ENCODE data around the gene SYNE1. TPM values are rescaled to one million over a fixed set of nuclear protein-coding genes. Genes with fewer than 3 reads are reported as not detected.

The SYNE1 gene
- total and polyA plus RNA-seq, 10 of the 15 experiments (the other 5 are each of a cell fraction or from before 2014, with no cell fraction given) = 2.3 to 28.7 (median 14.1) TPM

DNA sequence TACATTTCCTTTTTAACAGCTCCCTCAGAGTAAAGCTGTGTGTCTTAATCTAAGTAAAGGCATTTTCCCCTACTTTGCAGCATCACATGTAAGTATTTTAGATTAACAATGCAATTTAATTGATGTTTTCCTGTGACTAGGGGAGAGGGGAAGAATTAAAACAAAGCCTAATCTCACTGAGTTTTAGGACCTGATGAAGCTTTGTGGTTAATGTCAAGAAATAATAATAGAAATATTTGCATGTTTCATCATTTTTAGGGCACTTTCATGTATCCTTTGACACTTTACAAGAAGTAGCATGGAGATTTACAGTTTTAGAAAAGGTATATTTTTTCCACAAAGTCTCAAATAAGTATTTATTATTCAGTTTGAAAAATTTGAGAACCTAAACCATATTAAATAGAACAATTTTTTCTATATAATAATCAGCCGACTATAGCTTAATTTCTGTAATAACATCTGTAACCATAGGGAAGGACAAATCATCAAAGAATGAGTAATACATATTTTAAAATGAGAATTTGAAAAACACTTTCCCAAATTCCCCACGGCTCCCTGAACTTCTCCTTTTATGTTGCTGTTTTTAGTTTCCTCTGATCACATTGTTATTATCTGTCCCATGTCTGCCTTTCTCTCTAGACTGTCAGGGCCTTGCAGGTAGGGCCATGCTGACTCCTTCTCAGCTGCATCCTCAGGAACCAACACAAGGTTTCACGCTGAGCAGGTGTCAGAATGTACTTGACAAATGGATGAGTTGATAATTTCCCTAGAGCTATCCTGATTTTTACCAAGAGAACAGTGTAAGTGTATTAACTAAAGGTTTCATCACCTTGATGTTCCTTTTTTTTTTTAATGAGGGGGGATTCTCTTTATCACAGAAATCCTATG is 338.1 kb downstream of the SYNE1 start:
- TF ChIP-seq IRF4 (IDR thresholded peaks at IDR 0.05; ENCODE audit: low read depth, low read length) (no peak), BMI1 (IDR thresholded peaks at IDR 0.05; ENCODE audit: borderline replicate concordance) (no peak), RUNX3 (IDR thresholded peaks at IDR 0.05; ENCODE audit: low read length) (peak; percentile 61)
- Histone ChIP-seq H3K4me1 (ENCODE audit: control insufficient read depth, insufficient read depth, low read length) (peaks cover 6% of the 10 kb centered on the region), H2AFZ (ENCODE audit: control insufficient read depth, low read depth, low read length) (peak overlapping the region; percentile 70; the same call in 1 of the 2 replicates), H3K27ac (ENCODE audit: control insufficient read depth, insufficient read depth) (peak overlapping the region; percentile 83), H3K9me3 (replicated peaks; ENCODE audit: control insufficient read depth, insufficient read depth, low read length) (no peaks in the 10 kb centered on the region), H3K27me3 (replicated peaks in 1 of 2; ENCODE audit: control insufficient read depth in 2 of 2, insufficient read depth in 2 of 2, low read length in 1 of 2) (no peaks in the 10 kb centered on the region), H3K4me2 (ENCODE audit: control insufficient read depth, insufficient read depth) (peak overlapping the region; percentile 88), H3K79me2 (ENCODE audit: control insufficient read depth, insufficient read depth, low read length) (peaks cover 12% of the 10 kb centered on the region), H4K20me1 (ENCODE audit: control insufficient read depth, insufficient read depth) (no peaks in the 10 kb centered on the region), H3K4me3 (peak overlapping the region; percentile 62), H3K9ac (ENCODE audit: control insufficient read depth, insufficient read depth, low read length) (peak overlapping the region; percentile 44), H3K36me3 (ENCODE audit: control insufficient read depth in 2 of 2, insufficient read depth in 2 of 2, low read length in 1 of 2) (no peaks in the 10 kb centered on the region)
- ChIA-PET SMC1A (ENCODE audit: uncharacterized antibody, unreplicated experiment) (interaction anchor here (0.5 to 7.7 kb wide), 21 partner anchors 9 to 609 kb away, joined by 3 to 83 read pairs (median 4); no protein-coding TSS in a partner anchor), RAD21 (ENCODE audit: unreplicated experiment) (interaction anchor here (1.1 to 7.7 kb wide), 9 partner anchors 11 to 859 kb away, joined by 3 to 100 read pairs (median 5); no protein-coding TSS in a partner anchor), CTCF (interaction anchor here (0.6 to 4.9 kb wide), 17 partner anchors 9 to 714 kb away, joined by 3 to 48 read pairs (median 4); no protein-coding TSS in a partner anchor), POLR2A (interaction anchor here (1.0 to 2.0 kb wide), 4 partner anchors 12 to 684 kb away, joined by 3 to 5 read pairs (median 4); partner anchors contain the start of gene FBXO5)
- ATAC-seq (no peak), DNase-seq (ENCODE audit: low read depth, low spot score) (no peak), FAIRE-seq (no peak)
- intact Hi-C loops (cut with micrococcal nuclease; ENCODE audit: unreplicated experiment) = no loop called here
- BruUV-seq (replicated peaks) = no TSS peak
- WGBS (ENCODE audit: insufficient coverage, insufficient replicate concordance, low lambda C conversion rate, missing lambda C conversion rate) = 0% methylated on average over 3 of the region's 3 CpGs
- in situ Hi-C loops (cut with MboI) = no loop called here

DNA sequence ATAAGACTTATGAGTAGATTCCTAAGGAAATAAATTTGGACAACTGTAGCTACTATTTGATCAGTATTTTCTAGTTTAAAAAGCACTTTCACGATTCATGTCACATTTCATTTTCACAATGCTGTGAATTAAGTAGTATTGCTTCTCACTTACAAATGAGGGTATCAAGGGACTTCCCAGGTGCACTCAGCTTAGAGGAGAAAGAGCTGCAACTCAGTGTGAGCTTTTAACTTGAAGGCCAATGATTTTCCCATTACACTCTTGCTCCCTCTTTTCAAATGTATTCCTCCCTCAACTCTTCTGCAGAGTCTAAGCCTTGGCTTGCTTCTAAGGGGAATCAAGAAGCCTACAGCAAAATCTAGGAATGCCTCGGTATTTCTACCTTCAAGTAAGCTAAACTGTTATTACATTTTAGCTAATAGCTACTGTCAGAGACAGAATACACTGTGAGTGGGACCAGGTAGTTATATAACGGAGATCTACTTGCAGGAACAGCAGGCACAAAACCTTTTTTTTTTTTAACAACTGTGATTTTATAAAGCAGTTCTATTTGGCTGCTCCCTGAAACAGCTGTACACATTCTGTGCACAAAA is 339.0 kb downstream of the SYNE1 start:
- Histone ChIP-seq H3K27me3 (replicated peaks in 1 of 2; ENCODE audit: control insufficient read depth in 2 of 2, insufficient read depth in 2 of 2, low read length in 1 of 2) (no peaks in the 10 kb centered on the region), H4K20me1 (ENCODE audit: control insufficient read depth, insufficient read depth) (no peaks in the 10 kb centered on the region), H2AFZ (ENCODE audit: control insufficient read depth, low read depth, low read length) (peak overlapping the region; percentile 70), H3K9me3 (replicated peaks; ENCODE audit: control insufficient read depth, insufficient read depth, low read length) (no peaks in the 10 kb centered on the region), H3K9ac (ENCODE audit: control insufficient read depth, insufficient read depth, low read length) (peak overlapping the region; percentile 44), H3K36me3 (ENCODE audit: control insufficient read depth in 2 of 2, insufficient read depth in 2 of 2, low read length in 1 of 2) (peaks cover 0 to 3% of the 10 kb centered on the region in 2 experiments; a peak in 2 of 4 replicates), H3K4me3 (peak overlapping the region; percentile 62), H3K27ac (ENCODE audit: control insufficient read depth, insufficient read depth) (peak overlapping the region; percentile 83), H3K4me1 (ENCODE audit: control insufficient read depth, insufficient read depth, low read length) (peaks cover 6% of the 10 kb centered on the region), H3K4me2 (ENCODE audit: control insufficient read depth, insufficient read depth) (peak overlapping the region; percentile 88), H3K79me2 (ENCODE audit: control insufficient read depth, insufficient read depth, low read length) (peaks cover 12% of the 10 kb centered on the region)
- FAIRE-seq (no peak), ATAC-seq (peak; percentile 39), DNase-seq (ENCODE audit: low read depth, low spot score) (no peak)
- in situ Hi-C loops (cut with MboI) = no loop called here
- ChIA-PET POLR2A (interaction anchor here (0.7 to 2.0 kb wide), 6 partner anchors 12 to 697 kb away, joined by 3 to 5 read pairs (median 4); partner anchors contain the start of gene FBXO5), SMC1A (ENCODE audit: uncharacterized antibody, unreplicated experiment) (interaction anchor here (0.9 to 7.7 kb wide), 24 partner anchors 10 to 608 kb away, joined by 3 to 83 read pairs (median 4); no protein-coding TSS in a partner anchor), CTCF (interaction anchor here (0.8 to 4.9 kb wide), 16 partner anchors 10 to 656 kb away, joined by 3 to 48 read pairs (median 4); no protein-coding TSS in a partner anchor), RAD21 (ENCODE audit: unreplicated experiment) (interaction anchor here (0.6 to 7.7 kb wide), 13 partner anchors 12 to 858 kb away, joined by 3 to 100 read pairs (median 4); no protein-coding TSS in a partner anchor)
- no TSS peak for BruUV-seq (replicated peaks)
- intact Hi-C loops (cut with micrococcal nuclease; ENCODE audit: unreplicated experiment) = no loop called here
- 24% methylated on average over 3 of the region's 3 CpGs for WGBS (ENCODE audit: insufficient coverage, insufficient replicate concordance, low lambda C conversion rate, missing lambda C conversion rate)
- TF ChIP-seq PML (IDR thresholded peaks at IDR 0.05; ENCODE audit: low read length) (peak; percentile 52; the same call in 1 of the 2 replicates), TAF1 (IDR thresholded peaks at IDR 0.05; ENCODE audit: borderline replicate concordance, low read depth, low read length) (no peak), SMC3 (IDR thresholded peaks at IDR 0.05; ENCODE audit: borderline replicate concordance, low read length) (no peak), BCL11A (IDR thresholded peaks at IDR 0.05; ENCODE audit: low read depth, low read length) (no peak), SMARCA5 (IDR thresholded peaks at IDR 0.05) (no peak), MEF2B (IDR thresholded peaks at IDR 0.05; ENCODE audit: partially characterized antibody, poor library complexity, severe bottlenecking) (peak; percentile 63), CREM (IDR thresholded peaks at IDR 0.05; ENCODE audit: low read depth) (no peak), MTA2 (IDR thresholded peaks at IDR 0.05; ENCODE audit: low read depth) (peak; percentile 48), CBX5 (IDR thresholded peaks at IDR 0.05; ENCODE audit: low read depth) (no peak)
- TF ChIP-seq, protein P1, sequence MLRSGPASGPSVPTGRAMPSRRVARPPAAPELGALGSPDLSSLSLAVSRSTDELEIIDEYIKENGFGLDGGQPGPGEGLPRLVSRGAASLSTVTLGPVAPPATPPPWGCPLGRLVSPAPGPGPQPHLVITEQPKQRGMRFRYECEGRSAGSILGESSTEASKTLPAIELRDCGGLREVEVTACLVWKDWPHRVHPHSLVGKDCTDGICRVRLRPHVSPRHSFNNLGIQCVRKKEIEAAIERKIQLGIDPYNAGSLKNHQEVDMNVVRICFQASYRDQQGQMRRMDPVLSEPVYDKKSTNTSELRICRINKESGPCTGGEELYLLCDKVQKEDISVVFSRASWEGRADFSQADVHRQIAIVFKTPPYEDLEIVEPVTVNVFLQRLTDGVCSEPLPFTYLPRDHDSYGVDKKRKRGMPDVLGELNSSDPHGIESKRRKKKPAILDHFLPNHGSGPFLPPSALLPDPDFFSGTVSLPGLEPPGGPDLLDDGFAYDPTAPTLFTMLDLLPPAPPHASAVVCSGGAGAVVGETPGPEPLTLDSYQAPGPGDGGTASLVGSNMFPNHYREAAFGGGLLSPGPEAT (IDR thresholded peaks at IDR 0.05; ENCODE audit: low read depth) = peak; percentile 63; the same call in 1 of the 2 replicates
